Esophagus muscularis mucosa (tissue), 3 donors: ENCODE measurements around the gene EP400.

Source experiments
- POLR2A ChIP-seq: fragments of 450-650 bp; IDR thresholded peaks from one replicate; pipeline ENCODE4 v1.6.1; 2017; ENCODE audit warnings: antibody characterized with exemption, moderate library complexity, mild to moderate bottlenecking, low read depth
- TF ChIP-seq, protein P1 (sequence below), 3 experiments: fragments of 200-600 bp in 2 of 3; fragments of 450-650 bp in 1 of 3; sonication (generic) in 2 of 3; IDR thresholded peaks; one replicate each; pipeline ENCODE4 v1.5.1; 2017 to 2019; ENCODE audit warnings: antibody characterized with exemption in 3 of 3, mild to moderate bottlenecking in 2 of 3, moderate library complexity in 1 of 3

DNA sequence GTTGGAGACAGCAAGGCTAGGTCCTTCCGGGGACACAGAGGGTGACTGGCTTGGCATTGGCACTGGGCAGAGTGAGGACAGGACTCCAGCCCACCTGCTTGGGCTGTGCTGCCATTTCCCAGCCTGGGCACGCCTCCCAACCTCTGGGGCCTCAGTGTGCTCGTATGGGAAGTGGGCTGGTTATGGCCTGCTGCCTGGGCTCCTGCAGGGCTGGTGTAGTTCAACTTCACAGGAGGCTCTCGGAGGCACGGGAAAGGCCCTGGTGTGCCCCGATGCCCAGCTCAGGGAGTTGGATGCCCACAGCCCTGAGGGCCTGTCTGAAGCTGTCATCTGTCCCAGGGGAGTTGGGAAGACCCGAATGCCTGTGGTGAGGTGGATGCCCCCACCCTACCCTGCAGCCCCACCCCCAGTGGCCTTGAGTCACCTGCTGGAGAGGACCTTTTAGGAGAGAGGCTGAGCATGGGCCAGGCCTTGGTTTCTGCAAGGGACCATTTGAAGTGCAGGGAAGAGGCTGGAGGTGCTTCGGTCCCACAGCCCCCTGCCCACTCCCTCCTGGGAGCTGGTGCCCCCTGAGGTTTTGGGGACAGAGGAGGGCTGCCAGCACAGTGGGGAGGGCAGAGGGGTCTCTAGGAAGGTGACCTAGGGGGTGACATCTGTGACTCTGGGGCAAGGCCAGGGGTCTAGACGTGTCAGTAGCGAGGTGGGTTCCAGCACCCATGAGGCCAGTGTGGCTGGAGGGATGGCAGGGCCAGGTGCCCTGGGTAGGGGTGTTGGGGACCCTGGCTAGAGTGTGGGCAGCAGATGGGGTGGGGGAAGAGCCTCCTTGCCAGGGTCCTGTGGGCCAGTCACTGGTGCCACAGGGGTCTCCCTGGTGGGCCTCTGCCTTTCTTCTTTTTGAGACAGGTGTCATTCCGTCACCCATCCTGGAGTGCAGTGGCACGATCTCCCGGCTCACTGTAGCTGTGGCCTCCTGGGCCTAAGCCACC lies 46.2 kb upstream of the EP400 start:
- TF ChIP-seq, protein P1, sequence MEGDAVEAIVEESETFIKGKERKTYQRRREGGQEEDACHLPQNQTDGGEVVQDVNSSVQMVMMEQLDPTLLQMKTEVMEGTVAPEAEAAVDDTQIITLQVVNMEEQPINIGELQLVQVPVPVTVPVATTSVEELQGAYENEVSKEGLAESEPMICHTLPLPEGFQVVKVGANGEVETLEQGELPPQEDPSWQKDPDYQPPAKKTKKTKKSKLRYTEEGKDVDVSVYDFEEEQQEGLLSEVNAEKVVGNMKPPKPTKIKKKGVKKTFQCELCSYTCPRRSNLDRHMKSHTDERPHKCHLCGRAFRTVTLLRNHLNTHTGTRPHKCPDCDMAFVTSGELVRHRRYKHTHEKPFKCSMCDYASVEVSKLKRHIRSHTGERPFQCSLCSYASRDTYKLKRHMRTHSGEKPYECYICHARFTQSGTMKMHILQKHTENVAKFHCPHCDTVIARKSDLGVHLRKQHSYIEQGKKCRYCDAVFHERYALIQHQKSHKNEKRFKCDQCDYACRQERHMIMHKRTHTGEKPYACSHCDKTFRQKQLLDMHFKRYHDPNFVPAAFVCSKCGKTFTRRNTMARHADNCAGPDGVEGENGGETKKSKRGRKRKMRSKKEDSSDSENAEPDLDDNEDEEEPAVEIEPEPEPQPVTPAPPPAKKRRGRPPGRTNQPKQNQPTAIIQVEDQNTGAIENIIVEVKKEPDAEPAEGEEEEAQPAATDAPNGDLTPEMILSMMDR (IDR thresholded peaks at IDR 0.05) = no peak
- TF ChIP-seq POLR2A = no peak
